HG03565 (cell line): ENCODE data around the gene GPRASP2.

Experiments used
- ATAC-seq: cut with Tn5 transposase; IDR thresholded peaks from one replicate; pipeline ENCODE4 v1.9.1; 2021; ENCODE audit warnings: mild to moderate bottlenecking, moderate library complexity; ENCODE audit not compliant: unreplicated experiment

Gene GPRASP2

DNA sequence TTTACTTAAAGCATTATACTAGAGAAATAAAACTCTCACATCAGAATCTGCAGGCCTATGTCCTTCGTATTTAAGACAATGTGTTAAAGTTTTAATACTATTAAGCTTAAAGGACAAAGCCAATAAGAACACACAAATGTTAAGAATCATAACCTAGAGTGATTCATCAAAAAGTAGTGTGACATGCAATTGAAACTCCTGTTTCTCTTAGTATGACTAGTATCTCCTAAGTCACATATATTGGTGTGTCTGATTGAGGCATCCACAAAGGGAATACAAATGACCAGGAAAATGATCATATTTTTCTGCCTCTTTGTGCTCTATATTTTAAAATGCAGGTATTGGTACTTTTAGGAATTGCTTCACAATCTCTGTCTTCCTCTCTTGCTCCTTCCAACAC is 32.1 kb downstream of the GPRASP2 start:
- ATAC-seq = no peak

DNA sequence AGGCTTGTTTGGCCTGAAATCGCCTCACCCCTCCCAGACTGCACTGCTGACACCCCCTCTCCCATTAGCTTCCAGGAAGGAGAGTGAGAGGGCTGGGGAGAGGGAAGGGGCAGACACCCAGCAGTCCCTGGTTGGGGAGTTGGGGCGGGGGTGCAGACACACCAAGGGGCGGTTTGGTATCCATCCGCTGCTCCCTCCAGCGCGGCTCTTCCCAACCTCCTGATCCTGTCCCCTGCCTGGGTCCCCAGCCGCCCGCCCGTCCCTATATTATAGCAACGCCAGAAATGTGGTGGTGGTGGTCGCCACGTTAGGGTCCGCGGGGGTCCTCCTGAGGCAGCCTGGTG is 33.2 kb downstream of the GPRASP2 start:
- ATAC-seq = no peak

DNA sequence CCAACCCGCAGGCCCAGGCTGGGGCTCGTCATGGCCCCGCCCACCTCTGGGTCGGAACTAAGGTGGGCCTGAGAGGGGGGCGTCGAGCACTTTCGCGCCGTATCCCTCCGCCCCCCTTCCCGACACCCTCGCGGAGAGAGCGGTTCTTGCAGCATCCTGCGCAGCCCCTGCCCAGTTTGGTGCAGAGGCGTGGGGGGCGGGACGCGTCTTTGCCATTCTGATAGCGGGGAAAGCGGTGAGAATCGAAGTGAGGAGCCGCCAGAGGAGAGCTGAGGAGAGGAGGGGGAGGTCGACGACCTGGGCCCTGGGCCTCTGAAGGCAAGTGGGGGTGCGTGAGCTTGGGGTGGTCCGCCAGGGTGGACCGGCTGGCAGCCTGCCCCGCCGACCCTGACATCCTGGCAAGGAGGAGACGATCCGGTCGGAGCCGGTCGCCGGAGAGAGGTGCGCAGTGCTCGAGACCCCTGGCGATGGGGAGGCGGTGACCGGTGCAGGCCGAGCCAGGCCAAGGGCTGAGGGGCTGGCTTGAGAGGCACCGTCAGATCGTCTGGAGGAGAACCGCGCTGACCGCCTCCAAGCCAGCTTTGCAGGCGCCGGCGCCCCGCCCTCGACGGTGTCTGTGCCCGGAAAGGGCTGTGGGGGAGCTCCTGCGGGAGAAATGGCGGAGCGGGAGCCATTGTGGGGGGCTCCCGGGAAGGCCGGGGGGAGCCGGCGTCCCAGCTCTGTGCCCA is 33.8 kb downstream of the GPRASP2 start:
- ATAC-seq = no peak

DNA sequence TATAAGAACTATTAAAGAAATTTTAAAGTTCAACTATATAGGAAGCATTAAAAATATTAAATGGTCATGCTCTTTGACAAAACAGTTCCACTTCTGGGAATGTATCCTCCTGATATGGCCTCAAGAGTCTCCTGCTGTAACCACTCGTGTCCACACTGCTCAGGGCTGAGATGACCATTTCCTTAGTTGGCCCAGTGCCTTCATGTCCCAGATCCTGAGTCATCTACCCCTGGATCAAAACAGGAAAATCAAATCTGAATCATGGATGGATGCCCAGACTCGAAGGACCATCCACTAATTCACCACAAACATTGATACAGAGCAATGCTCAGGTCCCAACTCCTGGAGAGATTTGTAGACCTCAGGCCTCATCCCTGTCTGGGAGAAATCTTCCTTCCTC is 53.0 kb downstream of the GPRASP2 start:
- ATAC-seq = no peak

DNA sequence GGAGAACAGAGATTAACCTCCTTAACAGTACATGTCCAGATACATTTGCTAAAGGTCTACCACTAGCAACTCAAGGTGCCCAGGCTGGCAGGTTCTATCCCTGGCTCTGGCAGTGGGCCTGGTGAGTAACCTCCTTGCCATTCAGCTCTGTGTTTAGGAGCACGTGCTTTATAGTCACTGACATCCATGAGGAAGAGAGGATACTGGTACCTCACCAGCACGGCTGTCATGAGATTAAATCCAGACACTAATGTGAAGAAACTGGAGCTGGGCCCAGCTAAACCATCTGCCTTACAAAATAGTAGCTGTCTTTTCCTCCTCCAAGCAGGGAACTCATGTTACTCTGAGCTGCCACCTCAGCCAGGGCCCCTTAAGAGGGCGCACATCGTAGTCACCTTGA is 53.6 kb downstream of the GPRASP2 start:
- no peak for ATAC-seq

DNA sequence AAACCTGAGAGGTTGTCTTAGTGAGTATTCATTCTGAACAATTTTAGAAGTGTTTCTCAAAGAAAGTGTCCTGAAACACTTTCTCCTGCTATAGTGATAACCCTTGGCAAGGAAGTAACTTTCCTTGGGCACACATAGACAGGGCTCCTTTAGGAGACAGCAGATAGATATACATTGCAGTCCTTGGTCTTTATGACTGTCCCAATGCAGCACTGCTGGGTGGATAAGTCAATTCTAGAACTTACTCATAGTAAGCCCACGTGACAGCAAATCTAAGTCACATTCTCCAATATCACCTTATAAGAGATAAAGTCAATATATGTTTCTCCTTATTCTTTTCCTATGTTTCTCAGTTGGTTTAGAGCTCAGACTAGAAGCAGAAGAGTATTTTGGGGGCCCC is 55.0 kb downstream of the GPRASP2 start:
- ATAC-seq = no peak
